Memory B cell (primary cell): ENCODE results near the gene SLC17A2.
"Not testable (repeated sequence)": the region's sequence is repeated elsewhere in the genome, so short reads cannot be mapped to it uniquely, and the experiment has no call there.

Experiments
- ATAC-seq: fragments of 150-1000 bp; cut with Tn5 transposase; 2 replicates; pipeline ENCODE4 v1.10.0; 2021; ENCODE audit warnings: low read depth, mild to moderate bottlenecking, moderate library complexity
- DNase-seq, 2 donors: peaks; one replicate each; pipeline ENCODE4 v3.0.0; 2022; ENCODE audit warnings: low spot score in 2 of 2
- H3K27ac Mint-ChIP-seq: one replicate; pipeline ENCODE4 v1.8.0; 2022; ENCODE audit warnings: mild to moderate bottlenecking, moderate library complexity, mixed read lengths
- H3K27me3 Mint-ChIP-seq: one replicate; pipeline ENCODE4 v1.8.0; 2022; ENCODE audit warnings: mixed read lengths
- H3K36me3 Mint-ChIP-seq: one replicate; pipeline ENCODE4 v1.8.0; 2022; ENCODE audit warnings: mild to moderate bottlenecking, mixed read lengths
- H3K4me1 Mint-ChIP-seq: one replicate; pipeline ENCODE4 v1.8.0; 2022; ENCODE audit warnings: mixed read lengths
- H3K4me3 Mint-ChIP-seq: one replicate; pipeline ENCODE4 v1.8.0; 2022; ENCODE audit warnings: mild to moderate bottlenecking, moderate library complexity, mixed read lengths
- H3K9me3 Mint-ChIP-seq: one replicate; pipeline ENCODE4 v1.8.0; 2022; ENCODE audit warnings: mixed read lengths

The SLC17A2 gene

GRCh38 chr6:25961619-25962148, 31.2 kb upstream of the SLC17A2 start:
- H3K27me3 Mint-ChIP-seq, result no peaks in the 10 kb centered on the region
- H3K4me3 Mint-ChIP-seq, result peak overlapping the region; percentile 99
- ATAC-seq, result no peak
- H3K4me1 Mint-ChIP-seq, result peaks cover 62% of the 10 kb centered on the region
- peaks cover 14% of the 10 kb centered on the region for H3K36me3 Mint-ChIP-seq
- H3K9me3 Mint-ChIP-seq, result peaks cover 1% of the 10 kb centered on the region
- peak overlapping the region; percentile 98 for H3K27ac Mint-ChIP-seq
- no peak for DNase-seq

DNA sequence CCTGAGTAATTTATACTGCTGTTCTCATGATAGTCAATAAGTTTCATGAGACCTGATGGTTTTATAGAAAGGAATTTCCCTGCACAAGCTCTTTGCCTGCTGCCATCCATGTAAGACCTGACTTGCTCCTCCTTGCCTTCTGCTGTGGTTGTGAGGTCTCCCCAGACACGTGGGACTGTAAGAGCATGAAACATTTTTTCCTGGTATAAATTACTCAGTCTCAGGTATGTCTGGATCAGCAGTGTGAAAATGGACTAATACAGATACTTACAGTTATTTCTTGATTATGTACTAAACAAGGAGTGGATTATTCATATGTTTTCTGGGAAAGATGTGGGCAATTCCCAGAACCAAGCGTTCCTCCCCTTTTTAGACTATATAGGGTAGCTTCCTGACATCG, 30.2 kb upstream of the SLC17A2 start:
- DNase-seq, result no peak
- peaks cover 55% of the 10 kb centered on the region for H3K4me1 Mint-ChIP-seq
- no peak for ATAC-seq
- H3K36me3 Mint-ChIP-seq, result peaks cover 13% of the 10 kb centered on the region
- no peaks in the 10 kb centered on the region for H3K27me3 Mint-ChIP-seq
- H3K9me3 Mint-ChIP-seq, result peaks cover 1% of the 10 kb centered on the region
- H3K4me3 Mint-ChIP-seq, result peak overlapping the region; percentile 21
- peak overlapping the region; percentile 55 for H3K27ac Mint-ChIP-seq

DNA sequence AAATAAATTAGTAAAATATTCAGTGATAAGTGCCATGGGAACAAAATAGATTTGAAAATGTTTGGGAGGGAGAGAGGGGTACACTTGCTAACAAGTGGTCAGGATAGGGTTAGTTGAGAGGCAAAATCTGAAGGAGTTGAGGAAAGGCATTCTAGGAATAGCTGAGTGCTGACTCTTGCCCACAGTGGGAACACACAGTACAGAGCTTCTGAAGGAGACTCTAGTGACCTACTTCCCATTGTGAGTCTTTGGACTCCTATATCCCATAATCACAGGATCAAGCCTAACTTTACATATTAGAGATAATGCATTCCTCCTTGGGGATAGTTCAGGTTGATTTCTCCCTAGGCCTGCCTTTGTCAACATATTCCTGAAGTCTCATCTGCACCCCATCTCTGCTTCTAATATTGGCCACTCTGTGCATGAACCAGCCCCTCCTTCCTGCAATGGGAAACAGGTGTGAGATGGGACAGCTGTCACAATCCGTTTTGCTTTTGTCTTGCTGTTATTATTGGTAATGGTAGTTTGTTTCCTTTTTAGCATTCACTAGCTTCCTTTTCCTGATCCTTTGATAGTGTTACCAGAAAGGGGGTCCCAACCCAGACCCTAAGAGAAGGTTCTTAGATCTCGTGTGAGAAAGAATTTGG, 29.5 kb upstream of the SLC17A2 start:
- Mint-ChIP-seq H3K4me1 (peaks cover 52% of the 10 kb centered on the region), H3K27me3 (no peaks in the 10 kb centered on the region), H3K36me3 (peaks cover 13% of the 10 kb centered on the region), H3K9me3 (peaks cover 1% of the 10 kb centered on the region), H3K4me3 (peak overlapping the region; percentile 57), H3K27ac (peak overlapping the region; percentile 55)
- ATAC-seq (no peak), DNase-seq (no peak)

DNA sequence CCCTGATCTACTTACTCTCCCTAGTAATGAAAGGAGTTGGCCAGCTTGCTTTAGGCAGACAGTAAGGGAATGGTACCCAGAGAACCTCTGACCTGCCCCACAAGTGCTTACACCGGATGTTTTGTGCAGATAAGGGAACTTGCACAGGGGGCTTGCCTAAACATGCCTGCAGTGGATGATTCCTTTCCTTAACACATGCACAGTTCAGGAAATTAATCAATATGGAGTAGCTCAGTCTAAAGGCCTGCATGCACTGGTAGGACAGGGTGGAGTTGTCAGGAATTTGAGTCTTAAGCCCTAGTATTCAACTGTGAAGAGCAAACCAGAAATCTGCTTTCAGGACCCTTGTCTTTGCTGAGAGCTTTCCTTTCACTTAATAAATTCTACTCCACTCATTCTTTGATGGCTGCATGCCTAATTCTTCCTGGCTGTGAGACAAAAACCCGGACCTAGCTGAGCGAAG, 28.2 kb upstream of the SLC17A2 start:
- ATAC-seq, result no peak
- DNase-seq, result no peak
- Mint-ChIP-seq H3K9me3 (peaks cover 1% of the 10 kb centered on the region), H3K4me3 (peak overlapping the region; percentile 44), H3K27ac (peak overlapping the region; percentile 53), H3K27me3 (no peaks in the 10 kb centered on the region), H3K36me3 (peaks cover 4% of the 10 kb centered on the region), H3K4me1 (peaks cover 45% of the 10 kb centered on the region)

- H3K4me3 Mint-ChIP-seq, result no peak overlapping the region
- DNase-seq, result no peak
- no peak for ATAC-seq
- no peak overlapping the region for H3K27ac Mint-ChIP-seq
- H3K4me1 Mint-ChIP-seq, result peaks cover 31% of the 10 kb centered on the region
- H3K27me3 Mint-ChIP-seq, result no peaks in the 10 kb centered on the region
- peaks cover 1% of the 10 kb centered on the region for H3K9me3 Mint-ChIP-seq
- H3K36me3 Mint-ChIP-seq, result no peaks in the 10 kb centered on the region
Measured at GRCh38 chr6:25956226-25956625, 25.7 kb upstream of the SLC17A2 start.

DNA sequence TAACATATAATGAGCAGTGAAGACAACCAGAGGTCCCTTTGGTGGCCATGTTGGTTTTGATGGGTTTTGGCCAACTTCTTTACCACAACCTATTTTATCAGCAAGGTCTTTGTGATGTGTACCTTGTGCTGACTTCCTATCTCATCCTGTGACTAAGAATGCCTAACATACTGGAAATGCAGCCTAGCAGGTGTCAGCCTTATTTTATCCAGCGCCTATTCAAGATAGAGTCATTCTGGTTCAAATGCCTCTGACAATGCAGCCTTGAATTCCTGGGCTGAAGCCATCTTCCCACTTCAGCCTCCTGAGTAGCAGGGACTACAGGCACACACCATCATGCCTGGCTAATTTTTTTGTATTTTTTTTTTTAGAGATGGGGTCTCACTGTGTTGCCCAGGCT, 24.3 kb upstream of the SLC17A2 start:
- H3K36me3 Mint-ChIP-seq, result peaks cover 1% of the 10 kb centered on the region
- H3K9me3 Mint-ChIP-seq, result peaks cover 2% of the 10 kb centered on the region
- peaks cover 17% of the 10 kb centered on the region for H3K4me1 Mint-ChIP-seq
- no peak overlapping the region for H3K4me3 Mint-ChIP-seq
- ATAC-seq (no peak), DNase-seq (no peak)
- H3K27ac Mint-ChIP-seq, result no peak overlapping the region
- H3K27me3 Mint-ChIP-seq, result no peaks in the 10 kb centered on the region

DNA sequence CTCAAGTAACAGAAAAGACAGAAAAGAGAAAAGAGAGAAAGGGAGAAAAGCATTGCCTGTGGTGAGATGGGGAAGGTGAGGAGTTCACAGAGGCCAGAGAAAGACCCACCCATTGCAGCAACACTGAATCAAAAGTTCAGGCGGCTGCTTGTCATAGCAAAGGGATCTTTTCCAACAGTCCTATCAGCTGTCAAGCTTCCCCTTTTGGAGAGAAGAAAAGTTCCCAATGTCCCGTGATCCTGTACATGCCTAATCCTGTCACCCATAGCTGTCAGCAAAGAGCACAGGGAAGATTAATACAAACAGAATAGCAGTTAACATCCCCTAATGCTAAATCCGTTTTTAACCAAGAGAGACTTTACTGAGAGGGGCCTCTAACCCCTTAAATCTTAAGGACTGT, 23.2 kb upstream of the SLC17A2 start:
- ATAC-seq (no peak), DNase-seq (no peak)
- Mint-ChIP-seq H3K27ac (no peak overlapping the region), H3K36me3 (peaks cover 1% of the 10 kb centered on the region), H3K9me3 (peaks cover 2% of the 10 kb centered on the region), H3K4me3 (no peak overlapping the region), H3K4me1 (peaks cover 7% of the 10 kb centered on the region), H3K27me3 (no peaks in the 10 kb centered on the region)

DNA sequence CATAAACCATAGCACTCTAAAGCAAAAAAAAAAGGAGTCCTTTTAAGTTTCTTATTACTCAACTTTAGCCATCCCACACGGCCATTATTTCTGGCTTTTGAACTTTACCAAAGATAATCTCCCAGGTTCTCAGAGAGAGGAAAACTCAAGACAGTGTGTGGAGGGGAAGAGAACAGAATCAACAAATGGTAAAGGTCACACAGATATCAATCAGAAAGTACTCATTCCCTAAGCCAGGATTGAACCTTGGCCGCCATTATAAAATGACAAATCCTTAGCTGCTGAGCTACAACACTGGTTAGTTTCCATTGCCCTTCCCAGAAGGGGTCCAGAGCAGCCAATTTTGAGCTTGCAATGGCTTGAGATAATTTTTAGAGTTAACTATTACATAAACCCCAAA, 22.0 kb upstream of the SLC17A2 start:
- Mint-ChIP-seq H3K9me3 (peaks cover 2% of the 10 kb centered on the region), H3K27ac (no peak overlapping the region), H3K4me3 (no peak overlapping the region), H3K36me3 (peaks cover 1% of the 10 kb centered on the region), H3K27me3 (no peaks in the 10 kb centered on the region), H3K4me1 (no peaks in the 10 kb centered on the region)
- no peak for ATAC-seq
- DNase-seq, result no peak

DNA sequence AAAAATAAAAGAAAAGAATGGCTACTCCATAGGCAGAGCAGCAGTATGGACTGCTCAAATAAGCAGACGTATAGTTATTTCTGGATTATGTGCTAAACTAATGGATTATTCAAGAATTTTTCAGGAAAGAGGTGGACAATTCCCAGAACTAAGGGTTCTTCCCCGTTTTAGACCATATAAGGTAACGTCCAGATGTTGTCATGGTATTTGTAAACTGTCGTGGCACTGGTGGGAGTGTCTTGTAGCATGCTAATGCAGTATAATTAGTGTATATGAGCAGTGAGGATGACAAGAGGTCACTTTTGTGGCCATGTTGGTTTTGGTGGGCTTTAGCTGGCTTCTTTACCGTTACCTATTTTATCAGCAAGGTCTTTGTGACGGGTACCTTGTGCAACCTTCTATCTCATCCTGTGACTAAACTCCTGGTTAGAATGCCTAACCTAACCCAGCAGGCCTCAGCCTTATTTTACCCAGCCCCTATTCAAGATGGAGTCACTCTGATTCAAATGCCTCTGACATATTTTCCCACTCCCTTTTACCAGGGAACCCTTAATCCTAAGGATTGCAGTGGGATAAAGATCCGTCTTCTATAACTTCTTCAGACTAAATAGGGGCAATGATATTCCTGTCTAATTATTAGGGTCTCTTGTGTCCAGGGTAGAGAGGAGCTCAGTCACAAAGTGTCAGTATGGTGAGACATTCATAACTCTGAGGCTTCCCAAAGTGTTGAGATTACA, 21.0 kb upstream of the SLC17A2 start:
- Mint-ChIP-seq H3K9me3 (peaks cover 2% of the 10 kb centered on the region), H3K4me1 (no peaks in the 10 kb centered on the region), H3K27me3 (no peaks in the 10 kb centered on the region), H3K27ac (no peak overlapping the region), H3K4me3 (no peak overlapping the region), H3K36me3 (peaks cover 3% of the 10 kb centered on the region)
- ATAC-seq (no peak), DNase-seq (no peak)

DNA sequence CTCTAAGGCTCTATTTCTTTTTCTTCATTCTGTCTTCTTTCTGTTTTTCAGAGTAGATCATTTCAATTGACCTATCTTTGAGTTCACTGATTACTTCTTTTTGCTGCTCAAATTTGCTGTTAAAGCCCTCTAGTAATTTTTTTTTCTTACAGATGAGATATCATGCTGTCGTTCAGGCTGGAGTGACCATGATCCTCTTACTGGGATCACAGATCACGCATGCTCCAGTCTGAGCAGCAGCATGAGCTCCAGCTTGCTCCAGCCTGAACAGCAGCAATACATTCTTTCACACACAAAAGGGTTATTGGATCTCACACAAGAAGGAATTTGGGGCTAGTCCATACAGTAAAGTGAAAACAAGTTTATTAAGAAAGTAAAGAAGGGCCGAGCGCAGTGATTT, 19.8 kb upstream of the SLC17A2 start:
- no peak overlapping the region for H3K4me3 Mint-ChIP-seq
- peaks cover 4% of the 10 kb centered on the region for H3K9me3 Mint-ChIP-seq
- H3K27ac Mint-ChIP-seq, result no peak overlapping the region
- no peaks in the 10 kb centered on the region for H3K27me3 Mint-ChIP-seq
- DNase-seq (no peak), ATAC-seq (no peak)
- H3K4me1 Mint-ChIP-seq, result peaks cover 5% of the 10 kb centered on the region
- H3K36me3 Mint-ChIP-seq, result peaks cover 5% of the 10 kb centered on the region

DNA sequence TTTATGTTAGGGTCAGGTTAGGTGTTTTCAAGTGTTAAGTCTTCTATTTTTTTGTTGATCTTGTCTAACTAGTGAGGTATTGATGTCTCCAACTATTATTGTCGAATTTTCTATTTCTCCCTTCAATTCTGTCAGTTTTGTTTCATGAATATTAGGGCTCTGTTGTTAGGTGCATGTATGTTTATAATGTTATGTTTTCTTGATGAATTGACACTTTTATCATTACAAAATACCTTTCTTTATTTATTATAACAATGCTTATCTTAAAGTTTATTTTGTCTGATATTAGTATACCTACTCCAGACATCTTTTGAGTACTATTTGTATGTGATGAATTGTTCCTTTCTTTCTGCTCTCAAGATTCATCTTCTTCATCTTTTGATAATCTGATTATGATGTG, 19.2 kb upstream of the SLC17A2 start:
- Mint-ChIP-seq H3K27me3 (no peaks in the 10 kb centered on the region), H3K4me1 (peaks cover 8% of the 10 kb centered on the region), H3K9me3 (peaks cover 4% of the 10 kb centered on the region), H3K4me3 (no peak overlapping the region), H3K27ac (no peak overlapping the region), H3K36me3 (peaks cover 5% of the 10 kb centered on the region)
- no peak for ATAC-seq
- no peak for DNase-seq

- not testable (repeated sequence) for DNase-seq, H3K4me3 Mint-ChIP-seq, H3K9me3 Mint-ChIP-seq, H3K36me3 Mint-ChIP-seq, ATAC-seq, H3K27me3 Mint-ChIP-seq, H3K27ac Mint-ChIP-seq
- H3K4me1 Mint-ChIP-seq, result peaks cover 11% of the 10 kb centered on the region
Measured at GRCh38 chr6:25947492-25947891, 17.0 kb upstream of the SLC17A2 start.

DNA sequence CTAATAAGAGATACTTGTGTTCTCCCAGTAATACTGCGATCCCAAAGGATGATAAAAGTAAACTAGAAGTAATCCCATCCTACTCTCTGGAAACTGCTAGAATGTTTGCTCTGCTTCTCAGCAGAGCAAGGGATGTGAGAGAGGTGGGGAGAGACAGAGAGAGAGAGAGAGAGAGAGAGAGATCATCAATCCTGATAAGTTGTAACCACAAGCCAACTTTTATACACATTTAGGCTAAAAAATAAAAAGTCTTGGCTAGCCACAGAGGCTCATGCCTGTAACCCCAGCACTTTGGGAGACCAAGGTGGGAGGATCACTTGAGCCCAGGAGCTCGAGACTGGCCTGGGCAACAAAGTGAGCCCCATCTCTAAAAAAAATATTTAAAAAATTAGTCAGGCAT, 16.1 kb upstream of the SLC17A2 start:
- Mint-ChIP-seq H3K4me3 (no peak overlapping the region), H3K36me3 (peaks cover 5% of the 10 kb centered on the region), H3K27me3 (no peaks in the 10 kb centered on the region), H3K27ac (no peak overlapping the region), H3K4me1 (peaks cover 11% of the 10 kb centered on the region), H3K9me3 (peaks cover 4% of the 10 kb centered on the region)
- ATAC-seq (no peak), DNase-seq (no peak)

DNA sequence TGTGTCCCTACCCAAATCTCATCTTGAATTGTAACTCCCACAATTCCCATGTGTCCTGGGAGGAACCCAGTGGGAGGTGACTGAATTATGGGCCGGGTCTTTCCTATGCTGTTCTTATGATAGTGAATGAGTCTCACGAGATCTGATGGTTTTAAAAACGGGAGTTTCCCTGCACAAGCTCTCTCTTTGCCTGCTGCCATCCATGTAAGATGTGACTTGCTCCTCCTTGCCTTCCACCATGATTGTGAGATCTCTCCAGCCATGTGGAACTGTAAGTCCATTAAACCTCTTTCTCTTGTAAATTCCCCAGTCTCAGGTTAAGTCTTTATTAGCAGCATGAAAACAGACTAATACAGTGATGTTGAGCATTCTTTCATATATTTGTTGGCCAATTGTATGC, 15.2 kb upstream of the SLC17A2 start:
- not testable (repeated sequence) for H3K27me3 Mint-ChIP-seq, H3K36me3 Mint-ChIP-seq, H3K27ac Mint-ChIP-seq, H3K9me3 Mint-ChIP-seq, DNase-seq, H3K4me3 Mint-ChIP-seq, ATAC-seq
- peaks cover 11% of the 10 kb centered on the region for H3K4me1 Mint-ChIP-seq
